K562 (cell line): ENCODE measurements around the gene LTBP1. TPM values are rescaled to one million over a fixed set of nuclear protein-coding genes. Genes with fewer than 3 reads are reported as not detected.
A peak's percentile ranks its signal among the peaks of the same experiment; 100 is the strongest.

Experiments
- ATAC-seq: fragments of 200-7000 bp; cut with Tn5 transposase; 3 replicates; pipeline ENCODE4 v1.9.1; 2020; ENCODE audit warnings: moderate library complexity
- BruUV-seq: library from RNA; stranded (reverse); fragments of 400-500 nt; replicated peaks from 2 replicates; lab custom pipeline; 2021; lab: Mats Ljungman, UMichigan
- CTCF ChIA-PET: fragments of 300-600 bp; formaldehyde crosslinking; extraction: SDS; loops from one replicate; lab custom pipeline; 2021; ENCODE audit warnings: low intra/inter-chr PET ratio; lab: Yijun Ruan, JAX
- POLR2A ChIA-PET: fragments of 300-600, 350-650 bp; sonication (Branson Sonifier 250); formaldehyde crosslinking; extraction: SDS; loops from one replicate; lab custom pipeline; 2021; ENCODE audit warnings: antibody characterized with exemption, inconsistent platforms; lab: Yijun Ruan, JAX
- DNase-seq, 4 experiments: peaks; one replicate each; pipeline versions ENCODE4 v3.0.0 to v3.0.0-alpha.2; 2011 to 2018; ENCODE audit warnings: low spot score in 3 of 4, mixed read lengths in 3 of 4; ENCODE audit errors: extremely low read depth in 1 of 4
- FAIRE-seq: peaks from 2 replicates; lab custom pipeline; 2011; peaks lifted over from hg19 to GRCh38; lab: Jason Lieb, UNC
- H2AFZ ChIP-seq: 2 replicates; pipeline ENCODE4 v1.6.0; 2011; ENCODE audit warnings: low read depth, low read length, control low read depth, inconsistent platforms
- H3K27ac ChIP-seq: fragments of 200-600 bp; 3 replicates; pipeline ENCODE4 v1.8.0; 2011; ENCODE audit warnings: low read depth, mild to moderate bottlenecking, control low read depth, inconsistent platforms, low read length, moderate library complexity, mixed read lengths; ENCODE audit errors: extremely low read depth
- H3K27me3 ChIP-seq, 2 experiments: fragments of 300-600 bp in 1 of 2; 2 replicates in 1 of 2; 3 replicates in 1 of 2; pipeline versions ENCODE4 v1.6.0 to v1.8.0; 2011; ENCODE audit warnings: inconsistent platforms in 2 of 2, low read length in 2 of 2, mild to moderate bottlenecking in 1 of 2, mixed read lengths in 1 of 2, moderate library complexity in 1 of 2; ENCODE audit not compliant: control insufficient read depth in 2 of 2, insufficient read depth in 2 of 2
- H3K36me3 ChIP-seq: fragments of 300-600 bp; 3 replicates; pipeline ENCODE4 v1.8.0; 2011; ENCODE audit warnings: mild to moderate bottlenecking, low read length, inconsistent platforms; ENCODE audit not compliant: control insufficient read depth, insufficient read depth
- H3K4me1 ChIP-seq, 2 experiments: fragments of 200-600 bp in 1 of 2; replicated peaks in 1 of 2; 2 replicates in 1 of 2; 3 replicates in 1 of 2; pipeline versions ENCODE4 v1.5.1 to v1.8.0; 2011; ENCODE audit warnings: inconsistent platforms in 2 of 2, low read length in 2 of 2, mild to moderate bottlenecking in 1 of 2, mixed read lengths in 1 of 2, moderate library complexity in 1 of 2; ENCODE audit not compliant: control insufficient read depth in 2 of 2, insufficient read depth in 2 of 2
- H3K4me2 ChIP-seq: 2 replicates; pipeline ENCODE4 v1.6.1; 2011; ENCODE audit warnings: low read length, control low read depth, inconsistent platforms, mixed read lengths; ENCODE audit not compliant: insufficient read depth
- H3K4me3 ChIP-seq: fragments of 200-600 bp; sonication (generic), shearing (Covaris generic); 2 replicates; pipeline ENCODE4 v1.5.1; 2016; ENCODE audit warnings: control low read depth, inconsistent platforms
- H3K79me2 ChIP-seq: fragments of 200-600 bp; 3 replicates; pipeline ENCODE4 v1.8.0; 2011; ENCODE audit warnings: low read length, inconsistent platforms; ENCODE audit not compliant: control insufficient read depth, insufficient read depth
- H3K9ac ChIP-seq, 2 experiments: 2 replicates each; pipeline versions ENCODE4 v1.6.0 to v1.6.1; 2011; ENCODE audit warnings: low read depth in 2 of 2, low read length in 2 of 2, control low read depth in 1 of 2, inconsistent platforms in 1 of 2, mild to moderate bottlenecking in 1 of 2, mixed read lengths in 1 of 2; ENCODE audit not compliant: insufficient read depth in 1 of 2
- H3K9me1 ChIP-seq: one replicate; pipeline ENCODE4 v1.6.0; 2011; ENCODE audit warnings: inconsistent platforms, mild to moderate bottlenecking, low read length, moderate library complexity; ENCODE audit not compliant: control insufficient read depth, insufficient read depth
- H3K9me3 ChIP-seq: replicated peaks from 2 replicates; pipeline ENCODE4 v1.5.1; 2011; ENCODE audit warnings: low read depth, low read length, inconsistent platforms; ENCODE audit not compliant: control insufficient read depth, insufficient read depth
- H4K20me1 ChIP-seq: replicated peaks from 2 replicates; pipeline ENCODE4 v1.6.1; 2011; ENCODE audit warnings: low read length, inconsistent platforms, mixed read lengths; ENCODE audit not compliant: control insufficient read depth, insufficient read depth
- ATF1 ChIP-seq, 2 experiments: fragments of 450-650 bp in 1 of 2; IDR thresholded peaks; 2 replicates each; pipeline ENCODE4 v1.6.1; 2016; ENCODE audit warnings: missing compliant biosample characterization in 1 of 2, missing genetic modification characterization in 1 of 2
- BCOR ChIP-seq: fragments of 450-650 bp; IDR thresholded peaks from 2 replicates; pipeline ENCODE4 v1.6.1; 2016
- BRD4 ChIP-seq: fragments of 200-600 bp; sonication (generic); IDR thresholded peaks from 2 replicates; pipeline ENCODE4 v1.6.1; 2017; ENCODE audit warnings: inconsistent platforms
- CLOCK ChIP-seq: fragments of 250-450 bp; sonication (Bioruptor Pico); IDR thresholded peaks from 2 replicates; pipeline ENCODE4 v1.4.0; 2020; ENCODE audit warnings: mild to moderate bottlenecking, moderate library complexity, borderline replicate concordance
- DACH1 ChIP-seq: fragments of 450-650 bp; IDR thresholded peaks from 2 replicates; pipeline ENCODE4 v1.6.1; 2018; ENCODE audit not compliant: partially characterized antibody
- GATA2 ChIP-seq: sonication (generic); formaldehyde crosslinking; IDR thresholded peaks from 2 replicates; pipeline ENCODE4 v1.4.0; 2020; ENCODE audit warnings: mild to moderate bottlenecking, missing genetic modification reagents
- KDM5B ChIP-seq: fragments of 200-600 bp; sonication (generic); IDR thresholded peaks from 2 replicates; pipeline ENCODE4 v1.6.1; 2012; ENCODE audit warnings: low read depth, mild to moderate bottlenecking, moderate library complexity, low read length, control low read depth, inconsistent platforms; ENCODE audit not compliant: insufficient replicate concordance
- NCOA2 ChIP-seq, 2 experiments: fragments of 450-650 bp; IDR thresholded peaks; 2 replicates each; pipeline ENCODE4 v1.6.1; 2018; ENCODE audit warnings: mild to moderate bottlenecking in 2 of 2, moderate library complexity in 1 of 2; ENCODE audit not compliant: partially characterized antibody in 2 of 2
- PCBP2 ChIP-seq: fragments of 200-400 bp; formaldehyde crosslinking; IDR thresholded peaks from 2 replicates; pipeline ENCODE4 v1.6.1; 2018; ENCODE audit warnings: low read length, low read depth, mild to moderate bottlenecking, moderate library complexity; ENCODE audit not compliant: poor library complexity, severe bottlenecking
- PHF21A ChIP-seq: fragments of 450-650 bp; IDR thresholded peaks from 2 replicates; pipeline ENCODE4 v1.6.1; 2017; ENCODE audit warnings: low read depth, borderline replicate concordance
- POLR2G ChIP-seq: fragments of 200-400 bp; formaldehyde crosslinking; IDR thresholded peaks from 2 replicates; pipeline ENCODE4 v1.6.1; 2017; ENCODE audit warnings: low read depth, mild to moderate bottlenecking, antibody characterized with exemption, low read length, moderate library complexity
- SMARCC2 ChIP-seq: fragments of 450-650 bp; IDR thresholded peaks from 2 replicates; pipeline ENCODE4 v1.6.1; 2017; ENCODE audit warnings: antibody characterized with exemption, moderate library complexity, mild to moderate bottlenecking, low read depth
- SP1 ChIP-seq: sonication (generic); formaldehyde crosslinking; IDR thresholded peaks from 2 replicates; pipeline ENCODE4 v1.8.1; 2022; ENCODE audit warnings: mild to moderate bottlenecking, missing genetic modification reagents
- USF1 ChIP-seq: sonication (generic); formaldehyde crosslinking; IDR thresholded peaks from 2 replicates; pipeline ENCODE4 v1.9.0; 2022; ENCODE audit warnings: mild to moderate bottlenecking, missing genetic modification reagents
- ZBTB8A ChIP-seq: fragments of 450-650 bp; IDR thresholded peaks from 2 replicates; pipeline ENCODE4 v1.6.1; 2018; ENCODE audit warnings: mild to moderate bottlenecking, moderate library complexity; ENCODE audit not compliant: partially characterized antibody
- ZNF764 ChIP-seq: fragments of 250-450 bp; sonication (Bioruptor Pico); IDR thresholded peaks from 2 replicates; pipeline ENCODE4 v1.4.0; 2020; ENCODE audit warnings: low read depth, mild to moderate bottlenecking, moderate library complexity
- WGBS: fragments of 100-300 bp; shearing (Covaris generic); methylation state at CpG from one replicate; pipeline ENCODE4 v1.1.6; 2016; ENCODE audit warnings: low coverage, mixed read lengths; ENCODE audit not compliant: insufficient coverage; ENCODE audit errors: missing lambda C conversion rate; 5-methylcytosine and 5-hydroxymethylcytosine counted together
- in situ Hi-C: fragments of 300-500 bp; cut with MboI; formaldehyde crosslinking; loops from 4 replicates; pipeline ENCODE4 v1.15.0; 2018; ENCODE audit warnings: inconsistent platforms, mixed read lengths
- intact Hi-C: fragments of 100-400 bp; cut with micrococcal nuclease; formaldehyde crosslinking; loops from 2 replicates; pipeline ENCODE4 v1.14.2; 2022
- polyA plus RNA-seq, 8 experiments: library from polyadenylated mRNA; depleted of rRNA in 4 of 8; stranded (reverse) in 5 of 8; unstranded in 3 of 8; fragments of >200 nt; fragmentation: Nextera tagmentation in 2 of 8; fragmentation: Illumina TruSeq in 1 of 8; extraction: Ambion mirVana in 2 of 8; extraction: Trizol in 1 of 8; gene quantifications; 2 replicates each; pipeline versions ENCODE4 v1.2.1 to v1.2.3, GENCODE V29; 2011 to 2014; ENCODE audit warnings: inconsistent platforms in 1 of 8, missing spikeins in 1 of 8
- total RNA-seq, 7 experiments: library from RNA; depleted of rRNA in 6 of 7; stranded (reverse); fragments of >200 nt in 6 of 7; fragmentation: Illumina TruSeq in 2 of 7; extraction: Trizol in 2 of 7; gene quantifications; 2 replicates each; pipeline versions ENCODE4 v1.2.1 to v1.2.3, GENCODE V29; 2011 to 2021; ENCODE audit warnings: low replicate concordance in 1 of 7
- TF ChIP-seq, protein P1 (sequence below): fragments of 250-450 bp; sonication (Bioruptor Pico); IDR thresholded peaks from 2 replicates; pipeline ENCODE4 v1.8.0; 2021; ENCODE audit warnings: moderate library complexity, mild to moderate bottlenecking, inconsistent platforms
- TF ChIP-seq, protein P2 (sequence below): fragments of 200-400 bp; formaldehyde crosslinking; IDR thresholded peaks from 2 replicates; pipeline ENCODE4 v1.6.1; 2017; ENCODE audit warnings: mild to moderate bottlenecking, low read depth, low read length, moderate library complexity

The LTBP1 gene
- total and polyA plus RNA-seq, 9 of the 15 experiments (the other 6 are each of a cell fraction or from before 2014, with no cell fraction given), result 3.6 to 16.4 (median 8.5) TPM

DNA sequence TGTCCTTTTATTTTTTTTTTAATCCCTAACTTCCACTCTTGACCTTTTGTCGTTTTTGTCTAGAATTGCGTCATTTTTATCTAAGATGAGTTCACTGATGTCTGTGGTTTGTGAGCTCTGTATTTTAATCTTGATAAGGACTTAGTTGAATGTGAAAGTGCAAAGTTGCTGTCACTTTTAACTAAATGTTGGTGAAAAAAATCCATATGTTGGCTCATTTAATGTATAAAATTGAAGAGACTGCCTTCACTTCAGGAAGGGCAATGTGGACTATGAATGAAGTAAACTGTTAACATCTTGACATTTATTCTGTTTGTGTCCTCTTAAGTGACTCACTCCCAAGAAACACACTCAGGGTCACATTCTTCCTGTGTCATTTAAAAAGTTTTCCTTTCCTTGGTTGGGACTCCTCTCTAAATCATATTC lies 273.1 kb downstream of the LTBP1 start:
- H3K9ac ChIP-seq, result no peak overlapping the region
- H3K27me3 ChIP-seq, result no peaks in the 10 kb centered on the region
- H3K9me3 ChIP-seq, result no peaks in the 10 kb centered on the region
- no peak for FAIRE-seq
- H3K4me3 ChIP-seq, result no peak overlapping the region
- H4K20me1 ChIP-seq, result no peaks in the 10 kb centered on the region
- intact Hi-C loops, result no loop called here
- WGBS, result 0% methylated on average over 2 of the region's 2 CpGs
- no peaks in the 10 kb centered on the region for H3K79me2 ChIP-seq
- ChIA-PET POLR2A (interaction anchor here (1.0 to 1.9 kb wide), 3 partner anchors 12 to 25 kb away, joined by 3 to 4 read pairs (median 3); no protein-coding TSS in a partner anchor), CTCF (no interaction called here)
- H2AFZ ChIP-seq, result 0 out of 2 replicates have a peak overlapping the region, but pooled peaks have one; percentile 2
- peak; percentile 55 for ATAC-seq
- H3K4me1 ChIP-seq, result peaks cover 0 to 21% of the 10 kb centered on the region in 2 experiments; a peak in 3 of 5 replicates
- DNase-seq, result no peak
- H3K9me1 ChIP-seq, result no peaks in the 10 kb centered on the region
- in situ Hi-C loops, result no loop called here
- H3K27ac ChIP-seq, result no peak overlapping the region
- no peaks in the 10 kb centered on the region for H3K36me3 ChIP-seq
- no peak overlapping the region for H3K4me2 ChIP-seq
- no TSS peak for BruUV-seq
- TF ChIP-seq SP1 (CRISPR knock-in tag) (no peak), ZBTB8A (no peak), USF1 (CRISPR knock-in tag) (no peak), POLR2G (no peak), PCBP2 (no peak), PHF21A (no peak), SMARCC2 (peak; percentile 60; the same call in 1 of the 2 replicates), ATF1 (CRISPR knock-in tag; IDR thresholded peaks at IDR 0.05) (no peak), ATF1 (tag; IDR thresholded peaks at IDR 0.05) (peak; percentile 41; the same call in 1 of the 2 replicates), CLOCK (CRISPR knock-in tag) (no peak), GATA2 (no peak), KDM5B (no peak), ZNF764 (CRISPR knock-in tag) (no peak), DACH1 (no peak), BCOR (no peak), NCOA2 (IDR thresholded peaks at IDR 0.05; ENCODE audit: partially characterized antibody in 2 of 2) (no peak), BRD4 (peak; percentile 26; the same call in 1 of the 2 replicates)
- TF ChIP-seq, protein P1, sequence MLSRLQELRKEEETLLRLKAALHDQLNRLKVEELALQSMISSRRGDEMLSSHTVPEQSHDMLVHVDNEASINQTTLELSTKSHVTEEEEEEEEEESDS (CRISPR knock-in tag), result no peak
- TF ChIP-seq, protein P2, sequence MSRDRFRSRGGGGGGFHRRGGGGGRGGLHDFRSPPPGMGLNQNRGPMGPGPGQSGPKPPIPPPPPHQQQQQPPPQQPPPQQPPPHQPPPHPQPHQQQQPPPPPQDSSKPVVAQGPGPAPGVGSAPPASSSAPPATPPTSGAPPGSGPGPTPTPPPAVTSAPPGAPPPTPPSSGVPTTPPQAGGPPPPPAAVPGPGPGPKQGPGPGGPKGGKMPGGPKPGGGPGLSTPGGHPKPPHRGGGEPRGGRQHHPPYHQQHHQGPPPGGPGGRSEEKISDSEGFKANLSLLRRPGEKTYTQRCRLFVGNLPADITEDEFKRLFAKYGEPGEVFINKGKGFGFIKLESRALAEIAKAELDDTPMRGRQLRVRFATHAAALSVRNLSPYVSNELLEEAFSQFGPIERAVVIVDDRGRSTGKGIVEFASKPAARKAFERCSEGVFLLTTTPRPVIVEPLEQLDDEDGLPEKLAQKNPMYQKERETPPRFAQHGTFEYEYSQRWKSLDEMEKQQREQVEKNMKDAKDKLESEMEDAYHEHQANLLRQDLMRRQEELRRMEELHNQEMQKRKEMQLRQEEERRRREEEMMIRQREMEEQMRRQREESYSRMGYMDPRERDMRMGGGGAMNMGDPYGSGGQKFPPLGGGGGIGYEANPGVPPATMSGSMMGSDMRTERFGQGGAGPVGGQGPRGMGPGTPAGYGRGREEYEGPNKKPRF, result no peak
